CD14-positive monocyte (primary cell): ENCODE data around the gene CPED1. TPM values are rescaled to one million over a fixed set of nuclear protein-coding genes. Genes with fewer than 3 reads are reported as not detected.

Experiments
- DNase-seq, 3 donors: peaks; one replicate each; pipeline ENCODE4 v3.0.0-alpha.2; 2011 to 2022
- H2AFZ ChIP-seq: 2 replicates; pipeline ENCODE4 v1.6.0; 2012; ENCODE audit warnings: mild to moderate bottlenecking, low read depth, low read length, inconsistent platforms; ENCODE audit not compliant: insufficient read depth, poor library complexity, severe bottlenecking
- H3K27ac ChIP-seq, 2 donors: 1 replicate in 1 of 2; 2 replicates in 1 of 2; pipeline ENCODE4 v1.5.1; 2012 to 2013; ENCODE audit warnings: low read length in 2 of 2, control low read depth in 1 of 2, inconsistent platforms in 1 of 2, low read depth in 1 of 2, mild to moderate bottlenecking in 1 of 2
- H3K27me3 ChIP-seq, 2 donors: one replicate each; pipeline versions ENCODE4 v1.6.0 to v1.6.1; 2011 to 2013; ENCODE audit warnings: low read length in 2 of 2; ENCODE audit not compliant: control insufficient read depth in 2 of 2, insufficient read depth in 2 of 2
- H3K36me3 ChIP-seq, 2 donors: replicated peaks in 1 of 2; 1 replicate in 1 of 2; 2 replicates in 1 of 2; pipeline versions ENCODE4 v1.5.1 to v1.6.1; 2012 to 2013; ENCODE audit warnings: low read length in 2 of 2, control low read depth in 1 of 2, inconsistent platforms in 1 of 2, mild to moderate bottlenecking in 1 of 2; ENCODE audit not compliant: insufficient read depth in 2 of 2, control insufficient read depth in 1 of 2
- H3K4me1 ChIP-seq, 2 donors: 1 replicate in 1 of 2; 2 replicates in 1 of 2; pipeline versions ENCODE4 v1.5.1 to v1.6.1; 2012 to 2013; ENCODE audit warnings: low read length in 2 of 2, control low read depth in 1 of 2, inconsistent platforms in 1 of 2, mild to moderate bottlenecking in 1 of 2, moderate library complexity in 1 of 2; ENCODE audit not compliant: insufficient read depth in 2 of 2, control insufficient read depth in 1 of 2
- H3K4me2 ChIP-seq: replicated peaks from 2 replicates; pipeline ENCODE3; 2012; ENCODE audit warnings: low read length, moderate library complexity, mild to moderate bottlenecking; ENCODE audit not compliant: poor library complexity, severe bottlenecking; ENCODE audit errors: extremely low read depth
- H3K4me3 ChIP-seq, 3 experiments: fragments of 200-600 bp in 1 of 3; sonication (generic) in 1 of 3; replicated peaks in 1 of 3; 1 replicate in 2 of 3; 2 replicates in 1 of 3; pipeline ENCODE4 v1.5.1; 2011 to 2013; ENCODE audit warnings: low read length in 3 of 3, mild to moderate bottlenecking in 3 of 3, control low read depth in 2 of 3, low read depth in 2 of 3, inconsistent platforms in 1 of 3, moderate library complexity in 1 of 3
- H3K79me2 ChIP-seq: 2 replicates; pipeline ENCODE4 v1.6.0; 2012; ENCODE audit warnings: mild to moderate bottlenecking, control low read depth, inconsistent platforms, low read length, moderate library complexity; ENCODE audit not compliant: insufficient read depth
- H3K9ac ChIP-seq: 2 replicates; pipeline ENCODE4 v1.6.0; 2017; ENCODE audit warnings: low read length, mild to moderate bottlenecking; ENCODE audit not compliant: insufficient read depth, poor library complexity, severe bottlenecking
- H3K9me3 ChIP-seq, 2 donors: replicated peaks in 1 of 2; 1 replicate in 1 of 2; 2 replicates in 1 of 2; pipeline versions ENCODE4 v1.5.1 to v1.6.1; 2012 to 2013; ENCODE audit warnings: low read length in 2 of 2, control low read depth in 1 of 2; ENCODE audit not compliant: control insufficient read depth in 1 of 2, insufficient read depth in 1 of 2
- H4K20me1 ChIP-seq: 2 replicates; pipeline ENCODE4 v1.6.0; 2012; ENCODE audit warnings: mild to moderate bottlenecking, low read length, control low read depth, moderate library complexity; ENCODE audit not compliant: insufficient read depth
- H3K27ac Mint-ChIP-seq, 7 donors: one replicate each; pipeline ENCODE4 v1.8.0; 2020; ENCODE audit warnings: mild to moderate bottlenecking in 7 of 7, mixed read lengths in 7 of 7, moderate library complexity in 6 of 7, inconsistent platforms in 2 of 7
- H3K27me3 Mint-ChIP-seq, 3 donors: one replicate each; pipeline ENCODE4 v1.8.0; 2021 to 2022; ENCODE audit warnings: low read depth in 3 of 3, mild to moderate bottlenecking in 3 of 3, mixed read lengths in 3 of 3, moderate library complexity in 3 of 3, inconsistent platforms in 1 of 3
- H3K36me3 Mint-ChIP-seq, 2 donors: one replicate each; pipeline ENCODE4 v1.8.0; 2020; ENCODE audit warnings: mixed read lengths in 2 of 2, inconsistent platforms in 1 of 2, mild to moderate bottlenecking in 1 of 2
- H3K4me1 Mint-ChIP-seq: one replicate; pipeline ENCODE4 v1.8.0; 2020; ENCODE audit warnings: mild to moderate bottlenecking, mixed read lengths
- H3K4me3 Mint-ChIP-seq, 2 donors: one replicate each; pipeline ENCODE4 v1.8.0; 2020; ENCODE audit warnings: mild to moderate bottlenecking in 2 of 2, mixed read lengths in 2 of 2, moderate library complexity in 1 of 2
- H3K9me3 Mint-ChIP-seq, 7 donors: one replicate each; pipeline ENCODE4 v1.8.0; 2020 to 2022; ENCODE audit warnings: mixed read lengths in 7 of 7, mild to moderate bottlenecking in 6 of 7, moderate library complexity in 6 of 7, inconsistent platforms in 2 of 7
- WGBS: methylation state at CpG from one replicate; pipeline ENCODE4 v1.1.5; 2013; ENCODE audit warnings: missing lambda C conversion rate; ENCODE audit not compliant: insufficient coverage; 5-methylcytosine and 5-hydroxymethylcytosine counted together
- intact Hi-C, 2 donors: fragments of 100-400 bp; cut with micrococcal nuclease; formaldehyde crosslinking; loops; one replicate each; pipeline versions ENCODE4 v1.15.0 to v1.15.1; 2023
- polyA plus RNA-seq, 3 donors: library from polyadenylated mRNA; depleted of rRNA in 1 of 3; unstranded in 2 of 3; stranded (reverse) in 1 of 3; fragments of 300-500 nt in 2 of 3; fragments of >200 nt in 1 of 3; fragmentation: Illumina TruSeq in 2 of 3; gene quantifications; 1 replicate in 2 of 3; 2 replicates in 1 of 3; pipeline ENCODE4 v1.2.3, GENCODE V29; 2012 to 2021
- small RNA-seq: library from RNA; depleted of rRNA; stranded (forward); fragments of <200 nt; gene quantifications from one replicate; pipeline ENCODE3, GENCODE V24; 2012; ENCODE audit warnings: low read depth; ENCODE audit not compliant: insufficient read length
- TF ChIP-seq, protein P1 (sequence below): fragments of 200-600 bp; IDR thresholded peaks from one replicate; pipeline ENCODE4 v1.8.0; 2022; ENCODE audit warnings: antibody characterized with exemption, mild to moderate bottlenecking

The CPED1 gene
- polyA plus RNA-seq, 3 donors = 9.8 to 30.0 (median 20.4) TPM

DNA sequence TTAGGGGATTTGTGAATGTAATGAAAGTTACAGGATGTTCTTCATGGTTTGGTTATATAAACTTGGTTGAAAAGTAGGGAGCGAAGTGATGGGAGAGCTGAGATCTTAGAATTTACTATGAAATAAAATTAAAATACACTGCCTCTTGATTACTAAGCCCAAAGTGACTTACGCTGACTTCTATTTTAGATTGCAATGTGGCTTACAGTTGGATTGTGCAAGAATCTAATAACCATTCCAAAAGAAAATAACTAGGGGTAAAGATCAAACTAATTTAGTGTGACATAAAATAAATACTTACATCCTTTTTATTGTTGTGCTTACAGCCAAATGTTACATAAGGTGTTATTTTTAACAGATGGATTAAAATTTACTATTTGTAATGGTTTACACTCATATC, 355.6 kb downstream of the CPED1 start:
- intact Hi-C loops = no loop called here
- Histone ChIP-seq H4K20me1 (no peaks in the 10 kb centered on the region), H3K4me2 (no peak overlapping the region), H3K36me3 (no peaks in the 10 kb centered on the region), H3K27ac (no peak overlapping the region), H3K4me1 (no peaks in the 10 kb centered on the region), H2AFZ (no peak overlapping the region), H3K9me3 (no peaks in the 10 kb centered on the region), H3K9ac (no peak overlapping the region), H3K79me2 (no peaks in the 10 kb centered on the region), H3K27me3 (no peaks in the 10 kb centered on the region), H3K4me3 (no peak overlapping the region)
- TF ChIP-seq, protein P1, sequence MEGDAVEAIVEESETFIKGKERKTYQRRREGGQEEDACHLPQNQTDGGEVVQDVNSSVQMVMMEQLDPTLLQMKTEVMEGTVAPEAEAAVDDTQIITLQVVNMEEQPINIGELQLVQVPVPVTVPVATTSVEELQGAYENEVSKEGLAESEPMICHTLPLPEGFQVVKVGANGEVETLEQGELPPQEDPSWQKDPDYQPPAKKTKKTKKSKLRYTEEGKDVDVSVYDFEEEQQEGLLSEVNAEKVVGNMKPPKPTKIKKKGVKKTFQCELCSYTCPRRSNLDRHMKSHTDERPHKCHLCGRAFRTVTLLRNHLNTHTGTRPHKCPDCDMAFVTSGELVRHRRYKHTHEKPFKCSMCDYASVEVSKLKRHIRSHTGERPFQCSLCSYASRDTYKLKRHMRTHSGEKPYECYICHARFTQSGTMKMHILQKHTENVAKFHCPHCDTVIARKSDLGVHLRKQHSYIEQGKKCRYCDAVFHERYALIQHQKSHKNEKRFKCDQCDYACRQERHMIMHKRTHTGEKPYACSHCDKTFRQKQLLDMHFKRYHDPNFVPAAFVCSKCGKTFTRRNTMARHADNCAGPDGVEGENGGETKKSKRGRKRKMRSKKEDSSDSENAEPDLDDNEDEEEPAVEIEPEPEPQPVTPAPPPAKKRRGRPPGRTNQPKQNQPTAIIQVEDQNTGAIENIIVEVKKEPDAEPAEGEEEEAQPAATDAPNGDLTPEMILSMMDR = no peak
- no CpG with 5 or more reads among the region's 2 CpGs for WGBS
- Mint-ChIP-seq H3K27me3 (no peaks in the 10 kb centered on the region), H3K27ac (no peak overlapping the region), H3K4me1 (no peaks in the 10 kb centered on the region), H3K9me3 (no peaks in the 10 kb centered on the region), H3K36me3 (peaks cover 5 to 18% of the 10 kb centered on the region in 2 donors), H3K4me3 (no peak overlapping the region)
- DNase-seq = no peak

DNA sequence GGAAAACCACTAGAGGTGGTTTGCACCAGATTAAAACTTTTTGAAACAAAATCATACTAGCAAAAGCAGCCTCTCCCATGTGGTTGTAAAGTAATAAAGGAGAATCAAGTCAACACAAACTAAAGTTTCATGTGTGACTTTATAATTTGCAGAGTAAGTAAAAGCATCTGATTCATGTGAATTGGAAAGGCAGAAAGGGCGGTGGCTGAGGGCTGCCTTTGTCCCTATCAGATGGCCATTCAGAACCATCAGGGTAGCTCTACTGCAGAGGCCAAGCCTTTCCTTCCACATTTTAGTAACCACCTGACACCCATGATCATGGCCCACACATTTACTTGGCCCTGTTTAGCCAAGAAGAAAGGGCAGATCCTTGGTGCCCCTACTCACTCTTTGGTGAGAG, 356.0 kb downstream of the CPED1 start:
- H3K4me2 ChIP-seq = no peak overlapping the region
- no peaks in the 10 kb centered on the region for H3K4me1 ChIP-seq
- H2AFZ ChIP-seq = no peak overlapping the region
- Mint-ChIP-seq H3K27ac (peak overlapping the region in 1 of 7 donors; percentile 41), H3K36me3 (peaks cover 5 to 18% of the 10 kb centered on the region in 2 donors), H3K27me3 (no peaks in the 10 kb centered on the region), H3K9me3 (no peaks in the 10 kb centered on the region), H3K4me1 (no peaks in the 10 kb centered on the region), H3K4me3 (no peak overlapping the region)
- no peak overlapping the region for H3K9ac ChIP-seq
- no peaks in the 10 kb centered on the region for H3K9me3 ChIP-seq
- no peak overlapping the region for H3K27ac ChIP-seq
- no peak overlapping the region for H3K4me3 ChIP-seq
- no peaks in the 10 kb centered on the region for H4K20me1 ChIP-seq
- TF ChIP-seq, protein P1 = no peak
- WGBS = no CpG with 5 or more reads among the region's 1 CpG
- intact Hi-C loops = no loop called here
- no peaks in the 10 kb centered on the region for H3K27me3 ChIP-seq
- DNase-seq = no peak
- H3K36me3 ChIP-seq = no peaks in the 10 kb centered on the region
- H3K79me2 ChIP-seq = no peaks in the 10 kb centered on the region

Small RNA genes lying within 50 kb of the gene (small RNA-seq; reads per million reads assigned to genes)
- gene HMGN1P18 = not detected
- not detected for gene RNA5SP240
- not detected for gene RNA5SP241
- gene RNU6-517P = 0.71 reads per million

Other genes starting within 250 kb of the CPED1 start
- not detected for gene TSPAN12, start 130.6 kb upstream of the CPED1 start, polyA plus RNA-seq
- gene ING3, start 37.9 kb upstream of the CPED1 start, polyA plus RNA-seq = 10 to 100 TPM; 22.3 to 26.9 (median 25.9) TPM